Upper lobe of left lung (tissue), 4 donors: ENCODE measurements around the gene RIMBP2.

Source experiments
- CTCF ChIP-seq, 6 experiments: fragments of 450-650 bp in 4 of 6; fragments of 200-600 bp in 2 of 6; sonication (generic) in 2 of 6; IDR thresholded peaks; one replicate each; pipeline ENCODE4 v1.5.1; 2016 to 2019; ENCODE audit warnings: antibody characterized with exemption in 6 of 6
- EP300 ChIP-seq, 4 donors: sonication (generic); formaldehyde crosslinking; IDR thresholded peaks; one replicate each; pipeline ENCODE4 v1.5.1; 2017; ENCODE audit warnings: antibody characterized with exemption in 4 of 4, control low read depth in 2 of 4

- no peak for TF ChIP-seq CTCF (IDR thresholded peaks at IDR 0.05)
- no peak for TF ChIP-seq EP300 (IDR thresholded peaks at IDR 0.05)
Measured at GRCh38 chr12:130739571-130739970, 23.5 kb upstream of the RIMBP2 start.
